HG03575 (cell line): Measurements from ENCODE around the gene MINDY1.

Experiments
- ATAC-seq: cut with Tn5 transposase; IDR thresholded peaks from one replicate; pipeline ENCODE4 v1.9.1; 2021; ENCODE audit not compliant: unreplicated experiment, insufficient number of reproducible peaks, low FRiP score; ENCODE audit errors: extremely low read depth

The MINDY1 gene

DNA sequence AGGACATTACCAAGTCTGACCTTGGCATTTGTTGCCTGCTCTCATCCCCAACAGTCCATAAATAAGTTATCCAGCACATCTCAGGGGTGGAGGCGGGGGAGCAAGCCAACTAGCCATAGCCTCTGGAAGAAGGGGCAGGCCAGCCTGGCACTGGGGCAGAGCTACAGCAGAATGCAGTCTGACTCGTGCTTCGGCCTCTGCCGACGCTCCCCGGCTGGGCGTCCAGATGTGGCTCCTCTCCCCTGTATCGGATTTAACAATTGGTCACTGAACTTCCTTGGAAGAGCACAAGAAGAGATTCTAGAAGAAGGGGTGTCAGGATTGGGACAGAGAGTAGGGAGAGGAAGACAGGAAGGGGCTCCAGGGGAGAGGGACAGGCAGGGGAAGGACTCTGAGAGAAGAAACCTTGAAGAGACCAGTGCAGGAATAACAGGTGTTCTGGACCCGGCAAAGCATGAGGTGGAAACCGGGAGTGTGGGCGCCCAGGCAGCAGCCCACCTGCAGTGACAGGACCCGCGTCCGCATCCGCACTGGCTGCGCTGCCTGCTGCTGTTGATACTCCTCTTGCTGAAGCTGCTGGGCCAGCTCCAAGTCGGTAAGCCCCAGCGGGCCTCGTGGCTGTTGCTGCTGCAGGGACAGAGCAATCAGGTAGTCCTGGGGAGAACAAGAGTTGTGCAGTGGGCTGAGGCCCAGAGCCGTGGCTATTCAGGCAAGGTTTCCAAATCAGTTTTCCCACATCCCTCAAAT, 9.4 kb downstream of the MINDY1 start:
- ATAC-seq = no peak

DNA sequence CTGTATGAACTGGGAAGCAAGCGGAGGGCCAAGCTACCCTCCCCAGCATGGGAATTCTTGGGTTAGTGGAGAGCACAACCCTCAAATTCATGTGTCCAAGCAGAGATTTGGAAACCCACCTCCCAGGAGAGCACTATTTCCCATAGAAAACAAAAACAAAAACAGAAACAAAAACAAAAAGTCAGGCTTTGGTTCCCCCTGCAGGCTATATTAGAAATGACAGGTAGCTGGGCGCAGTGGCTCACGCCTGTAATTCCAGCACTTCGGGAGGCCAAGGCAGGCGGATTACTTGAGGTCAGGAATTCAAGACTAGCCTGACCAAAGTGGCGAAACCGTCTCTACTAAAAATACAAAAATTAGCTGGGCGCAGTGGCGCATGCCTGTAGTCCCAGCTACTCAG, 10.8 kb downstream of the MINDY1 start:
- no peak for ATAC-seq

DNA sequence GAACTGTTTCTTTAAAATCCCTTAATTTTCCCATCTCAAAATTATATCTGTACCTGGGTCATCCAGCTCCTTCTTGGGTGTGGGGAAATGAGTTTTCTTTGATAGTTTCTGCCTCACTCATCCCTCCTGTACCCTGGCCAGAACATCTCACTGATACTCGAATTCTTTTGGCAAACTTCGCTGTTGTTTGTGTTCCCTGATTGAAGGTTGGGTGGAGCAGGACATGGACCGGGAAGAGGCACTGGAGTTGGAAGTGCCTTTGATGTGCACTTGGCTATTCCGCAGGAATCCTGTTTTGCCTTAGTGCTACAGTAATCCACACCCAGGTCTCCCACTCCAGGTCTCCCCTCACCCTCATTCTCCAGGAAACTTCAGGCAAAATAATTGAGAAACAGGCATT, 11.2 kb downstream of the MINDY1 start:
- no peak for ATAC-seq

DNA sequence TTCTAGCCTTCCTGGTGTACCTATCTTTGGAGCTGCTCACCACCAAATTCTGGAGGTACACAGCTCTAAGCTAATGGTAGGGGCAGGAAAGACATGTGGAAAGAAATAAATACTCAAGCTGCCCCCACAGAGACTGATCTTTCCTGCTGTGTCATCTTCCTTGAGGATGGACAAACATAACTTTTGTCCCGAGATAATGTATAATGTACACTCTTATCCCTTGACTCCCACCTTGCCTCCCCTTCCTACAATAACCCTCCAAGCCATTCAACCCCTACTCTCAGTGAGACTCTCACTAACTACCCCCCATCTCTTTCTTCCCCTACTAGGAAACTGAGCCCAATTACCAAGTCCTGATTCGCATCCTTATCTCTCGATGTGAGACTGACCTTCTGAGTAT, 12.5 kb downstream of the MINDY1 start:
- no peak for ATAC-seq

DNA sequence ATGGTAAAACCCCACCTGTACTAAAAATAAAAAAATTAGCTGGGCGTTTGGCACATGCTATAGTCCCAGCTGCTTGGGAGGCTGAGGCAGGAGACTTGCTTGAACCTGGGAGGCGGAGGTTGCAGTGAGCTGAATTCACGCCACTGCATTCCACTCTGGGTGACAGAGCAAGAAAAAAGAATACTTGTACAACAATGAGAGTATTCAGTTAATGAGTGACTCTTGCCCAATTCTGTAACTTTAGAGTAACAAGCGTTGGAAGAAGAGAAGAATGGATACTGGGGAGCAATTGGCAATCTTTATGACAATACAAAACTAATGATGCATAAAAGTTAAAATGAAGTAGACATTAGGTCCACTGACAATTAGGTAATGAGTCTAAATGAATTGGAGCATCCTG, 14.1 kb downstream of the MINDY1 start:
- ATAC-seq = no peak

DNA sequence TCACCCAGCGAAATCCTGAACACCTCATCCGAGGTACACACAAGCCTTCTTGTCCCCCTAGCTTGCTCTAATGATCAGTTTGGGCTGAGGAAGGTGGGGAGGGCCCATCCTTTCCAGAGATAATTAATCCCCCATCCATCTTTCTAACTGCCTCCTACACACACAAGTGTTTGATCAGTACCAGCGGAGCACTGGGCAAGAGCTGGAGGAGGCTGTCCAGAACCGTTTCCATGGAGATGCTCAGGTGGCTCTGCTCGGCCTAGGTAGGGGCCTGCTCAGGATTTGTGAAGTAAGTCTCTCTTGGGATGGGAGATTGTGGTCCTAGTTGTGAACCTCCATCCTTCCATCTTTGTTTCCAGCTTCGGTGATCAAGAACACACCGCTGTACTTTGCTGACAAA, 18.8 kb downstream of the MINDY1 start:
- no peak for ATAC-seq

DNA sequence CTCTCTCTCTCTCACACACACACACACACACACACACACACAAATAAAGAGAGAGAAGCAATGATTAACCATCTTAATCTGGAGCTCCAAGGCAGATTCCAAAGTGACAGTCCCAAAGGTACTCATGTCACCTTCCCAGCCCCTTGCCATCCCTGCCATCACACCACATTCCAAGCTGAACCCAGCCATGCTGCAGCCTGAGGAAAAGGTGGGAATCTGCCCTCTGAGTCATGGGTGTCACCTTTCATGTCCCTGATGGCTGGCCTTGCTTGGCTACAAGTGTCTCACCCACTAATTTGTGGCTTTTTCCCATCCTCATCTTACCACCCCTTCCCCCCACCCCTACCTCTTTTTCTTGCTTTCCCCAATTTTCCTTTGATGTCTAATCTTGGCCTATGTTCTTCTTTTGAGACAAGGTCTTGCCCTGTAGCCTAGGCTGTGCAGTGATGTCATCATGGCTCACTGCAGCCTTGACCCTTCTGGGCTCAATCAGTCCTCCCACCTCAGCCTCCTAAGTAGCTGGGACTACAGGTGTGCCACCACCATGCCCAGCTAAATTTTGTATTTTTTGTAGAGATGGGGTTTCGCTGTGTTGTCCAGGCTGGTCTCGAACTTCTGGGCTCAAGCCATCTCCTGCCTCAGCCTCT, 21.4 kb downstream of the MINDY1 start:
- no peak for ATAC-seq

DNA sequence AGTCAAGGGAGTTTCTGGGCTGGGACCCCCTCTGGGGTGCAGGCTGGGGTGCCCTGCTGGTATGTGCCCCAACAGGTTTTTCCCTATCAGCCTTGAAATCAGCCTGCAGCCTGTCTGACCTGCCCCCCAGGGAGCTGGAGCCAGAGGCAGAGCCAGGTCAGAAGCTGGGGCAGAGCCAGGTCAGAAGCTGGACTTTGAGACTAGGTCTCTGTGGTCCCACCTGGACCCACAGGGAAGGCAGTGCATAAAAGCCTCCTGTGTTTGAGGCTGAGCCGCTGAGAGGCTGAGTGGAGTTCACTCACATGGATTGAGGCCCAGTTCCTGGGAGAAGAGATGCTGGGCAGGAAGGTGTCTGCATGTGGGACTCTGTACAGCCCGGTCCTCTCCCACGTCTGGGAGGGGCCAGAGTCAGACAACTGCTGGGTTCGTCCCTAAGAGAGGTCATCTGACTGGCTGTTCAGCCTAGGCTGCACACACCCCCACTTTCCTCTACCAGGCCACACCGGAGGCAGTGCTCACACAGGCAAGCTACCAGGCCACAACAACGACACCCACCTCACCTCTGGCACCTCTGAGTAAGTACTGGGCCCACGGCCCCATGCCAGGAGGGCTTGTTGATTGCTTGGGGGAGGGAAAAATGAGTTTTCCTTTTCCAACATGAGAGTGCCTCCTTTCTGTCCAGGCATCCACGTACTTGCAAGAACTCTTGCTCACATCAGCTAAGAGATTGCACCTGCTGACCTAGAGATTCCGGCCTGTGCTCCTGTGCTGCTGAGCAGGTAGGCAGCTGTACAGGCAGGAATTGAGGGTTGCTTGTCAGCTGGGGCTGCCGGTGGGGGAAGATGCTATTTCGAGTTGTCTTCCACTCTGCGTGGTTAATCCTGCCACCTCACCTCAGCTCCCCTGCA, 24.6 kb downstream of the MINDY1 start, which contains the start of gene ANXA9:
Gene ANXA9, plus strand, starts transcription at position 488 of the 908 bp plus-strand sequence. CDS start 814 bp downstream, outside the sequence.
- no peak for ATAC-seq

DNA sequence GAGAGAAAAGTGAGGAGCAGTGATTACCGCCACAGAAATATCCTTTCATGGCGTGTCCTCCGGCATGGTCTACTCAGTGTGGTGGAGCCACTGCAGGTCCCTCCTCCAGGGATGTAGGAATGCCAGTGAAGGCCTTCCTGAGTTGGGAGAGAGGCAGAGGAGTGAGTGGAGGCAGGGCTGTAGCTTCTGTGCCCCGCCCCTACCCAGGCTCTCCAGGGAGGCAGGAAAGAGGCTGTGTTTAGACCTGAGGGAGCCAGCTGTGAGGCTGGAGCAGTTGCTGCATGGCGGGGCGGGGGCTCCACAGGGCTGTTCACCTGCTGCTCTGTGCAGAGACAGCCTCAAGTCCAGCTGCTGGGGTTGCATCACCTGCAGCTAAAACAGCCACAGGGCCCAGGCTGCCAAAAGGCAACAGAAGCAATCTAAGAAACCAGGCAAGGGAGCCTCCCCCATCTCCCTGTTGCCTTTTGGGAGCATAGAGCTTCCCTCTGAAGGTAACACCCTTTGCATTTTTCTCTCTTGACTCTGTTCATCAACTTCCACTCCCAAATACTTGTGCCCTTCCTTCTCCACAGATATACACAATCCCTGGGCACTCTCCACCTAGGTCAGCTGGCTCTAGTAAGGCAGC, 25.4 kb downstream of the MINDY1 start:
- ATAC-seq = no peak

DNA sequence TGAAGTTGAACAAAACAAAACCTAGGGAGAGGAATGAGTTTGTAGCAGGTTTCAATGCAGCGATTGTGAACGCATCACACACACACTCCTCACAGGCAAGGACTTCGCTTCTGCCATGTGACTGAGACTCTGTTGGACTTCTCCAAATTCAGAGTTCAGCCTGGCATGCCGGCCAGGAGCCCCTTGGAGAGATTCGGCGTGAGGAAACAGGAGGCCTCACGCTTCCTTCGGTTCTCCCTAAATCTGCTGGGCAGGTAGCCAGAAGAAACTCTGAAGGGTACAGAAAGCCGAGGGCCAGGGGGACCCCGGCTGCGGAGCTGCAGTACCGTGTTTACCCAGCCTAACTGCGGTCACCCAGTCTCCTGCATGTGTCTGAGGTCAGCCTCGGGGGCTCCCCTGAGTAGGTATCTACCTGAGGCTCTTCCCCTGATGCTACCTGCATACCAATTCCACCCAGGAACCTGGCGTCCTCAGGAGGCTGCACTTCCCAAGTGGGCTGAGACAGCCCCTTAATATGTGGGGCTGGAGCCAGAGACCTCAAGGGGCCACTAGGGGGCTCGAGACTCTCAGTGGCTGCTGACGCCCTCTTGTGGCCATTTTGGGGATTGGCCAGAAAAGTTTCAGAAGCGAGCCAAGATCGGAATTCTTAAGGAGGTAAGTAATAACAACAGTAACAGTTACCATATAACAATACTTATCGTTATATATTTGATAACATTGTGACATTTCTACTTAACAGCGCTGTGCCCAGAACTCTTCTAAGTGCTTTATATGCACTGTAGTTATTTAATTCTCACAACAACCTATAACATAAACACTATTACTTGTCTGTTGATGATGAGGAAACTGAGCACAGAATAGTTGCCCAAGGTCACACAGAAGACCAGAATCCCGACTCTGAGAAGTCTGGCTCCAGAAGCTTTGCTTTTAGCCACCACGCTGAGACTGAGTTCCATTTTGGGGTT, 27.3 kb downstream of the MINDY1 start:
- ATAC-seq = no peak

DNA sequence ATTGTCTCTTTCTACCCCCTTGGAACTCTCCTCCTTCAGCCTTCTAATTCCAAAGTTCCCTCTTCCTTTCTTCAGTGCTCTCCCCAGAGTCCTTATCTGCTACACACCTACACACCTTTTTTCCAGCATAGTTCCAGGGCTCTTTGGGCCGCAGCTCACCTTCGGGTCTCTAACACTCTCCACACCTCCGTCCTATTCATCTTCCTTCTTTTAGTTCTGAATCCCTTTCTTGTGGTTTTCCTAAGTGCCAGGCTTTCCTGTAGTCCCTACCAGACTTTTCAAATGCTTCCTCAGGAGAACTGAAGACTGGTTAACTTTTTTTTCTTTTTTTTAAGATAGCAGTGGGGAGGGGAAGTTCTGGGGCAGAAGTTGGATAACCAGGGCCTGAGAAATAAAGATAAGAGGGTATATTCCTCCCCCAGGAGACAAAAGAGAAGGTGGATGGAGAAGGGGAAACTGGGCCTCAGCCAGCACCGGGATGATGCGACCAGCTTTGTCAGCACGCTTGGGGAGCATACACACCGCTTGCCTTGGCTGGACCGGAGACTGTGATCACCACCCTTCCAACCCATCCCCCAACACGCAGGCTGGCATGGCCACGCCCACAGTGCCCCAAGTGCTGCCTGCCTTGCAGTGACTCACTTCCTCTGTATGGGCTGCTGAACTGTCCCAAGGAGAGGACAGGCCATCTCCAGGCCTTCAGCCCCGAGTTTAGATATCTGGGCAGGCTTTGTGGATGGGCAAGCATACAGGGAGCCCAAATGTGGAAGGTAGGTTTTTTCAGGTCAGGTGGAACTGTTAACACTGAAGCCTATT, 29.6 kb downstream of the MINDY1 start:
- no peak for ATAC-seq

DNA sequence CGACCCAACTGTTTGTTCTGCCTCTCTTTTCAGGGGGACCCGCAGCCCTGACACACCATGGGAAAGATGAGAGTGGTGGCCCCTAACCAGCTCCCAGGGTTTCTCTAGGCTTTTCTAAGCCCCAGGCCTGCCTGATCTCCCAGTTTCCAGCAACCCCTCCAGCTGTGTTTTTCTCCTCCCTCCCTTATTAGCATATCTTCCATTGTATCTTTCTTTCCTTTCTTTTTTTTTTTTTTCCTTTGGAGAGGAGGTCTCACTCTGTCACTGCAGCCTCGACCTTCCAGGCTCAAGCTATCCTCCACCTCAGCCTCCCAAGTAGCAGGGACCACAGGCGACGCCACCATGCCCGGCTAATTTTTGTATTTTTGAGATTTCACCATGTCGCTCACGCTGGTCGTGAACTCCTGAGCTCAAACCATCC, 30.3 kb downstream of the MINDY1 start:
- no peak for ATAC-seq

DNA sequence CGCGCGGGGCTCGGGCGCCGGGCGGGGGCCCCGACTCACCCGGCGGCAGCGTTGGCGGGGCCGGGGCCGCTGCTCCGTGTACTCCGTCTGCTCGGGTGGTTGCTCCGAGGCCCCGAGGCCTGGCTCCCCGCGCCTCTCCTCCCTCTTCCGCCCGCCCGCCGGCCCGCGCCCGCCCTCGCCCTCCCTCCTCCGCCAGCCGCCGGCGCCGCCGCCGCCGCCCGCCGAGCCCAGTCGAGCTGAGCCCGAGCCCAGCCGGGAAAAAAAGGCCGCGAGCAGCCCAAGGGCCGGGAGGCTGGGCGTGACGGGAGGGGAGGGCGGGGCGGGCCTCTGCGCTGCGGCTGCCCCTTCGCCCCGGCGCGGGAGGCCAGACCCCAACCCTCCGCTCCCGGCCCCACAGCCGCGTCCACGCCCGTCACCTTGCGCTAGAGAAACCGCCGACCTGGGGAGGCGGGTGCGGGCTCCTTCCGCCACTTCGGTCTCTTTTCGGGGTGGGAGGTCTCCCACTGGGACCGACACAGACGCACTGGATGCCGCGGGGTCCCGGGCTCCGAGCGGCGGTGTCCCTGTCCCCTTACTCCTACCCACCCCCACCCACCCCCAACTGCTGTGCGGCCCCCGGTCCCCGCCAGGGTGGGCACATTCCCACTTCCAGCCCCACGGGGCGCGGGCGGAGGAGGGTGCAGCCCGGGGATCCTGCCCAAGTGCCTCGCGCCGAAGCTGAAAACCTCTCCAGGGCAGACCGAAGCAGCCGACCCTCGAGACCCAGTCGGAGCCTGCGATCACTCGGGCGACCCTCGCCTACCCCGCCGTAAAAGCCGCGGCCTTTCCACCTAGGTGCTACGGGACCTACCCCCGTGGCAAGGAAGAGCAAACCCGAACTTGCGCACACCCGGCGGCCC, 31.9 kb downstream of the MINDY1 start, which contains the start of gene CERS2:
Gene CERS2, minus strand, starts transcription at position 256 of the 899 bp plus-strand sequence. CDS start 5,745 bp downstream, outside the sequence.
- no peak for ATAC-seq

DNA sequence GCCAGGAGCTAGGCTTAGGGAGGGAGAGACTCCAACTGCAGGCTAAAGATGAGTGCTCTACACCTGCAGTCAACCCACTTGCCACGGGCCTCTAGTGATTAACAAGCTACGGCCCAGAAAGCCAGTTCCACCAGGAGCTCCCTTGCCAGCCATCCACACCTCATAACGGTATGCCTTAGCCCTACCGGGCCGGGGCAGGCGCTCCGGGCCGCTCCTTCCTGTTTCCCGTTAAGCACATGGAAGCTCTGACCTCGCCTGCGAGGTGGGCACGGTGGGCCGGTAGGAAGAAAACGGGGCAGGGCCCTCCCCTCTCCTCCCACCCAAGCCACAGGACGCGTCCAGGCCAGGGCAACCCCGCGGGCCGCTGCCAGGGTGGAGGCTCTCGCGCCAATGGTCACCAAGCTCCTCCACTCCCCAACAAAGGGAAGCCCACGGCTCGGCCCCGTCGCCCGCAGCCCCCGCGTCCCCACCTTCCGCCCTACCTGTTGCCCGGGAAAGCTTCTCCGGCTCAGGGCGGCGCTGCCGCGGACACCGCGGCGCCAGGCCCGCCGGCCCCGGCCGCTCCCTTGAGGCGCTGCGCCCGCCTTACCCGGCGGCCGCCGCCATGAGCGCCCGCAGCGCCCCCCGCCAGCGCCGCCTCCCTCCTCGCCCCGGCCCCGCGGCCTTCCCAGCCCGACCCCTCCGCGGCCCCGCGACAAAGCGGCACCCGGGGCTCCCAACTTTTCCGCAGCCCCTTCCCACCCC, 32.7 kb downstream of the MINDY1 start:
- ATAC-seq = no peak

DNA sequence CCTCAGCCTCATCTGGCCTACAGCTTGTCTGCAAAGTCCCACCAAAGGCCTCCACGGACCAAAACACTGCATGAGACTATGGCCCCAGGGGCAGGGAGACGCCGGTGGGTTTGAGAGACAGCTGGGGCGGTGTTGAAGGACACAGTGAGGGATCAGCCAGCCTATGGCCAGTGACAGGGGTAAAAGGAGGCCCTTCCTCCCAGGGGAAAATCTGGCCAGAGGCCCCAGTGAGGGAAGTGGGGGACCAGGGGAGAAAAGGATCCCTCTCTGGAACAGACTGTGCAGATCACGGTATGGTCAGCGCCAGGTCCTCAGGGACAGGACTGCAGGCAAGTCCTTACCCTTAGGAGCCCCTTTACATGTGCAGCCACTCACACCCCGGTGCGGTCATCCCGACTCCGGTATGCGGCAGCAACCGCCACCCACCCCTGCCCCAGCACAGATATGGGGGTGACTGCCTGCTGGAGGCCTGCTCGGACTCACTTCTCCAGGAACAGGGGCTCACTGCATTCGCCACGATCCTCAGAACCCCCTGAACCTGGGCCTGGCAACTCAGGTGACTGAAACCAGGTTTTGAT, 33.4 kb downstream of the MINDY1 start:
- no peak for ATAC-seq
